HG02763 (cell line): Measurements from ENCODE around the gene CAMK2D.

ENCODE experiments used
- ATAC-seq: cut with Tn5 transposase; IDR thresholded peaks from one replicate; pipeline ENCODE4 v1.9.1; 2021; ENCODE audit warnings: mild to moderate bottlenecking, moderate library complexity; ENCODE audit not compliant: unreplicated experiment

CAMK2D gene

GRCh38 chr4:113644398-113644797 lies 117.1 kb downstream of the CAMK2D start:
- no peak for ATAC-seq

GRCh38 chr4:113643505-113643904 lies 118.0 kb downstream of the CAMK2D start:
- ATAC-seq: no peak

- peak; percentile 78 for ATAC-seq
These were observed 120.5 kb downstream of the CAMK2D start for GRCh38 chr4:113641025-113641431.

DNA sequence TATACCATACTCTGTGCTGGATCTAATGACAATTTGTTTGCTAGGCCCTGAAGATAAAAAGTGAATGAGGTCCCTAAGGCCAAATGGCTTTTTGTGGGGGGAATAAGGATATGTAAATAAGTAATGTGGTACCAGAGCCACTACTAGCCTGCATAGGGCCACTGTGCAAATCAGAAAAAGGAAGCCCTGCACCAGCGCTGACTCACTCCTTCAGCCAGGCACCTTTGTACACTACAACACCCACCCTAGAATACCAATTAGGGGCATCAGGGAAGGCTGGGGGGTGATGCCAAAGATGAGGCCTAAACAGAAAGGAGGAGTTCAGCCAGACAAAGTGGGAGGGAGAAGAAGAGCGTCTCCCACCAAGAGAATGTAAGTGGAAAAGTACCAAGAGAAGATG lies 122.2 kb downstream of the CAMK2D start:
- ATAC-seq: no peak

GRCh38 chr4:113638562-113638832 lies 123.0 kb downstream of the CAMK2D start:
- no peak for ATAC-seq

DNA sequence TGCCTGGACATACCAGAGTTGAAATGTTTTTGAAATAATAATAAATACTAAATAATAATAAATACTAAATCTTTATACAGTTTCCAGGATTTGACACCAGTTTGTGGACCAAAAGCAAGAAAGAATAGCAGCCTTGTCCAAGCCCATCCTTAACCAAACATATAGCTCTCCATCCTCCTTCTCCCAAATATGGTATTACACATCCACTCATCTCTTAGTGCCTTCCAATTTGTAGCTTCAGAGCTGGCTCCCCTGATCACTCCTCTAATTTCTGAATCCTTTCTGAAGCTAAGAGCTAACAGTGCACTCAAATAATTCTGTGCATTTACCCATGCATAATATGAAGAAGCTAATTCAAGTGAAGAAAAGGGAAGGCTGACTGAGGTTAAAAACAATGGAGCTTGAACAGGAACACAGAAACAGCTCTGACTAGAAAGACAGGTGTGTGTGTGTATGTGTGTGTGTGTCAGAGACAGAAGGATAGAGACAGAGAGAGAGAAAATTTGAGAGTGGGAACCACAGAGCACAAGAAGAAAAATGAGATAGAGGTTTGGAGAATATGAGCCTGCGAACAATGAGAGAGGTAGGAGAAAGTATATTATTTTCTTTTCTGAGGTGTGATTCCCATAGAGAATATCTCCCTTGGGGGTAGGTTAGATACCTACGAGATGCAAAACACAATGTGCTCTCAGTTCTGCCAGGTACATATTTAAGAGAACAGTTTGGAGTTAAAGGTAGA lies 123.5 kb downstream of the CAMK2D start:
- ATAC-seq: no peak

- ATAC-seq: no peak
These were observed 124.2 kb downstream of the CAMK2D start for GRCh38 chr4:113637363-113637762.

- ATAC-seq: no peak
These were observed 124.7 kb downstream of the CAMK2D start for GRCh38 chr4:113636877-113637276.

DNA sequence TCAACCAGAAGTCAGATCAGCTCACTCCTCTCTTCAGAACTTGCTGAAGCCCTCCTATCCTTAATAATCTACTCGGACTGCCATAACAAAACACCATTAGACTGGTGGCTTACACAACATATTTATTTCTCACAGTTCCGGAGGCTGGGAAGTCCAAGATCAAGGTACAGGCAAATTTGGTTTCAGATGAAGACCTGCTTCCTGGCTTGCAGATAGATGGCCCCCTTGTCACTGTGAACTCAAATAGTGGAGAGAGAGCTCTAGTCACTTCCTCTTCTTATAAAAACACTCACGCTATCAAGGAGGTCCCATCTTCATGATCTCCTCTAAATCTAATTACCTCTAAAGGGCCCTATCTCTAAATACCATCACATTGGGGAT lies 125.1 kb downstream of the CAMK2D start:
- ATAC-seq: peak; percentile 44

GRCh38 chr4:113635739-113636437 lies 125.7 kb downstream of the CAMK2D start:
- no peak for ATAC-seq

DNA sequence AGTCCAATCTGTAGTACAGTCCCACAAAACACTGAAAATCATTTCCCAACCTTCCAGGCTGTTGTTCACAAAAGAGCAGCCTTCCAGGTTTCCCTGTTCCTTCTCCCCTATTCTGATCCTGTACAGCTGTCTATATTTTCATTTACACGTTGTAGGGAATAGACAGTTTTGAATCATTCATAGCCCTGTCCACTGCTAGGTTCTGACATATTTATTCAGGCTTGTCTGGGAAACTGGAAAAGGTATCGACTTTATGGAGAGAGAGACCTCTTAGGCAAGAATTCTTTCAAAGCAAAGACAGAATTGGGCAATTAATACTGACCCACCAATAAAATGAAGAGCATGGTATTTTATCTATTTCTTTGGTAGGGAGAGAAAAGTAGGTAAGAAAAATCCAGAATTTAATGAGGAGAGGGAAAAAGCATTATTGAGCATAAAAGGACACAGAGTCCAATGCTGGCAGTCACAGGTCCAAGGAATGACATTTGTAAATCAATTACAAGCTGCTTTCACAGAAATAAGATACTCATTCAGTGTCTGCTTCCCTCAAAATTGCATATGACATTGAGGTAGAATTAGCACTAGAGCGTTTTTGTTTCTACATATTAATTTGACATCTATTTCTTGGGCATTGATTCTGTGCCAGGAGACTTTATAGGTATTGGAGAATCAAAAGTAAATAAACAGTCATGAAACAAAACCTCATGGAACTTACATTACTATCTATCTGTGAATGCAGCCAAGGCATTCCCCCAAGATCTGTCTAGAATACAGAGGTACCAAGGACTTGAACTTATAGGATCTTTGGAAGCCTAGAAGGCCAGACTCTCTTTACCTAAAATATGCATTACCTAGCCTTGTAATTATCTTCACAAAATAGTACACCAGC lies 127.2 kb downstream of the CAMK2D start:
- no peak for ATAC-seq

DNA sequence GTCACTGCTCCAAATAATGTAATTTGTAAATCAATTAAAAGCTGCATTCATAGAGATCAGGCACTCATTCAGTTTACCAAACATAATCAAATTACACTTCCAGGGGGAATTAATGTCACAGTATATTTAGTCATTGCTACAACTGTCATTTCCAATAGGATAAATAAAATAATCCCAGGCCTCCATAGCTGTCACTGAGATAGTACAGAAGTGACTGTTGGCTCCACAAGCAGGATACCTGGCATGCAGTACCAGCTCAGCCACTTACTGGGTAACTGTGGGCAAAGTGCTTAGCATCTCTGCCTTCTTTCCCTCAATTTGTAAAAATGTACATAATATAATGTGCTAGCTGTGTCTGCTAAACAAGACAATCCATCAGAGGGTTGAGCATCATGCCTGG lies 128.1 kb downstream of the CAMK2D start:
- ATAC-seq: no peak

DNA sequence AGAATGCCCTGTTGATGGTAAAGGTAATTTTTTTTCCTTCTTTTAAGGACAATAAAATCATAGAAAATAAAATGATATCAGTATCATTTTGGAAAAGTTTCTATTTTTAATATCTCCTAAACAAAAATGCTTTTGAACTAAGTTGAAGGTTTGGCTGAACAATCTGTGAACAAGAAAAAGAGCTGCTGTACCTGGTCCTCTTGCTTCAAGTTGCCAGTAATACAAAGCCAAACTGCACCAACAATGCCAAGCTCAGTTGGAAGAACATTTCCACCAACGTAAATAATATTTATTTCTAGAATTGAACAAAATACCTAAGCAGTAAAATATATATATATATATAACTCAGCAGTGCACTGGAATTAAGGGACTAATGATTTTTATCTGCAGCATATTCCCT lies 132.8 kb downstream of the CAMK2D start:
- ATAC-seq: no peak

DNA sequence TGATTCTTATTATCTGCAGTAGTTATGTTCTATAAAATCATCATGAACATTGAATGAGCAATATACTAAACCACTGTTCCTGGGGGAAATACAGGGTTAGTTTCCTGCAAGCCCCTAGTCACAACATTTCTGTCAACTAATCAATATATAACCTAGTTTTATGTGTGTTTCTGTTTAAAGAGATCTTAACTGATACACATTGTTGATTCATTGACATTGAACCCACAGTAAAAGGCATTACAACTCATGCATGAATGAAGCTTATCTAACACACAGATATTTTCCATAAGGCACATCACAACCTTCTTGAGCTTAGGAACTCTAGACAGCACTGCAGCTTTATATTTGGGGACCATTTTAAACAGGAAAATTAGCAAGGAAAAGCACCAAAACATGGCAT lies 134.2 kb downstream of the CAMK2D start:
- ATAC-seq: no peak

DNA sequence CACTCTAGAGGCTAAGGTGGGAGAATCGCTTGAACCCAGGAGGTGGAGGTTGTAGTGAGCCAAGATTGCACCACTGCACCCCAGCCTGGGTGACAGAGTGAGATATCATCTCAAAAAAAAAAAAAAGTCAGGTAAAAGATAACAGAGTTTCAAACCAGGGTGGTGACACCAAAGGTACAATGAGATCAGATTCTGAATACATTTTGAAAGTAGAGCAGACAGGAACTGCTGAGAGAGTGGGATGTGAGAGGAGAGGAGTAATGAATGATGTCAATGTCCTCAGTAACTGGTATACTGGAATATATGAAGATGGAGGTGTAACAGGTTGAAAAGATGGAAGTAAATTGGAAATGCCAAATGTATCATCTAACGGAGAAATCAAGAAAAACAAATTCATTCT lies 135.6 kb downstream of the CAMK2D start:
- no peak for ATAC-seq

GRCh38 chr4:113623274-113623894 lies 138.2 kb downstream of the CAMK2D start:
- no peak for ATAC-seq

DNA sequence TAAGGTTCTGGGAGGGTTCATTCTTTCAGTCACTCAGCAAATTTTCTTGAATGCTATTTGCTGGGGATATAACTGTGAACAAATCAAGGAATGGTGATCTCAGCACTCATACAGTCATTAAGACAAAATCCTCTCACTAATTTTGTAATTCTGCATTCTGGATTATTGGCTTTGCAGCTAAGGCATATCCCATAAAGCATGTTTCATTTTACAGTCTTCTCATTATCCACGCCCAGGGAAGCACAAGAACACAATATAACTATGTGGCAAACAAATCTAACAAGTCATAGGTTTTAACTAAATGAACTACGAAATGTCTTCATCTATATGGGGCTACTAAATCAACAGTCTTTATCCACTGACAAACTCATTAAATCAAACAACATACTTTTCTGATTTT lies 139.9 kb downstream of the CAMK2D start:
- ATAC-seq: no peak

GRCh38 chr4:113620032-113620431 lies 141.5 kb downstream of the CAMK2D start:
- no peak for ATAC-seq

GRCh38 chr4:113619526-113619925 lies 142.0 kb downstream of the CAMK2D start:
- no peak for ATAC-seq

DNA sequence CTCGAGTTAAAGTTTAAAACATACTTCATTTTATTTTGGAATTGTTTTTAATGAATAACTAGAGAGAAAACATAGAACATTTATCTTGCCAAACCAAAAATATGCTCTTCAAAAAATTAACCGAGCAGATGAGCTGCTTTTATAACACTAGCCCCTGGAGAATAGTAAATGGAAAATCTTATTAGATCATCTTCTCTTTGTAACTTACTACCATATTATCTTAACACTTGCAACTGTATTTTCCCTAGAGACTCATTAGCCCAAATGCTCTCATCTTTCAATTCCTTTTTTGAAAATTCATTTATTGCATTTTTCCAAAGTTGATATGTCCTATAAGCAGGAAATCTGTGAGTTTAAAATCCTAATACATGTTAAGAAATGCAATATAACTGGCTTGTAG lies 143.3 kb downstream of the CAMK2D start:
- no peak for ATAC-seq

DNA sequence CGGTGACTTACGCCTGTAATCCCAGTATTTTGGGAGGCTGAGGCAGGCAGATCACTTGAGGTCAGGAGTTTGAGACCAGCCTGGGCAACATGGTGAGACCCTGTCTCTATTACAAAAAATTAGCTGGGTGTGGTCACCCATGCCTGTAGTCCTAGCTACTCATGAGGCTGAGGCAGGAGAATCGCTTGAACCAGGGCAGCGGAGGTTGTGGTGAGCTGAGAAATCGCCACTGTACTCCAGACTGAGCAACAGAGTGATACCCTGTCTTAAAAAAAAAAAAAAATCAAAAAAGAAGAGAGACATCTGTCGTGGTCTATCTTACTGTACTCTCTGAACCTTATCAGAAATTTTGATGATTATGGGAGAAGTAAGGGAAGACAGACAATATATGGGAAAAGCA lies 144.3 kb downstream of the CAMK2D start:
- no peak for ATAC-seq
